Activated naive CD4-positive, alpha-beta T cell treated with anti-CD3 and anti-CD28 coated beads, Interleukin-2, amount 50 U/mL, for 72 hours (primary cell): ENCODE results near the gene AQP12A. TPM values are rescaled to one million over a fixed set of nuclear protein-coding genes. Genes with fewer than 3 reads are reported as not detected.
A peak's percentile ranks its signal among the peaks of the same experiment; 100 is the strongest.
"Not testable (repeated sequence)": the region's sequence is repeated elsewhere in the genome, so short reads cannot be mapped to it uniquely, and the experiment has no call there.

Experiments used
- ATAC-seq, 2 donors: fragments of 150-1000 bp; cut with Tn5 transposase; 2 replicates each; pipeline ENCODE4 v1.10.0; 2021; ENCODE audit warnings: mild to moderate bottlenecking in 2 of 2, moderate library complexity in 2 of 2
- DNase-seq, 2 donors: peaks; one replicate each; pipeline ENCODE4 v3.0.0; 2021 to 2022; ENCODE audit warnings: low spot score in 2 of 2
- H3K27ac Mint-ChIP-seq, 2 donors: one replicate each; pipeline ENCODE4 v1.8.0; 2022; ENCODE audit warnings: mild to moderate bottlenecking in 2 of 2, mixed read lengths in 2 of 2
- H3K36me3 Mint-ChIP-seq, 2 donors: one replicate each; pipeline ENCODE4 v1.8.0; 2022; ENCODE audit warnings: mixed read lengths in 2 of 2
- H3K9me3 Mint-ChIP-seq, 2 donors: one replicate each; pipeline ENCODE4 v1.8.0; 2022; ENCODE audit warnings: mixed read lengths in 2 of 2
- total RNA-seq, 2 donors: library from RNA; stranded (reverse); gene quantifications; one replicate each; pipeline ENCODE4 v1.2.3, GENCODE V29; 2022

AQP12A gene
- total RNA-seq, 2 donors from 2014 or later, result not detected

DNA sequence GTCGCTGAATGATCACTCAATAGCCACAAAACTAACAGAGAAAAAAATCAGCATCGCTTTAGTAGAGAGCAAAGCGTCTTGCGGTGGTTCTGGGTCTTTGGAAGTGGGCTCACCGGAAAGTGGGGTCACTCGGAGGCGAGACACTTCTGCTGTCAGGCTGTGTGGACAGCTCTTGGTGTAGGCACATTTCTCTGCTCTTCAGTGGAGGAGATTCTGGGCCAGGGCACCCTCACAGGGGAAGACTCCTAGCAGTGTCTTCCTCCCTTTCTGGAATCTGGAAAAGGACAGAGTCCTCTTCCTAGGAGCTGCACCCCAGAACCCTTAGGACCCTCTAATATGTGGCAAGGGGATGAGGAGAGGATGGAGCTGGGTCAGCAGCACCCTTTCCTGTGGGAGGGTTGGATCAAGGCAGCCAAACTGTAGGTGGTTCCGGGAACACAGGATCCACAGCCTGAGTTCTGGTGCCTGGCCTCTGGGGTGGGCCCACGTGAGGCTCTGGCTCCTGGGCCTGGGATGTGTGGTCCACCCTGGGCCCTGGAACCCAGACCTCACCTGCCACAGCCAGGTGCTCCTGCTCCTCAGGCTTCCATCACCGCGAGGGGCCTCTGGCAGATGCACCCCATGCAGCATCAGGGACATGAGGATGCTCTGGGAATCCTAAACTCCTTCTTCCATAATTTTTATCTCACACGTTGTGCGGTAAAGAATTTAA is 41.3 kb upstream of the AQP12A start:
- Mint-ChIP-seq H3K9me3 (no peaks in the 10 kb centered on the region), H3K36me3 (no peaks in the 10 kb centered on the region), H3K27ac (no peak overlapping the region)
- ATAC-seq (no peak), DNase-seq (peak in 1 of 2 donors; percentile 41)

DNA sequence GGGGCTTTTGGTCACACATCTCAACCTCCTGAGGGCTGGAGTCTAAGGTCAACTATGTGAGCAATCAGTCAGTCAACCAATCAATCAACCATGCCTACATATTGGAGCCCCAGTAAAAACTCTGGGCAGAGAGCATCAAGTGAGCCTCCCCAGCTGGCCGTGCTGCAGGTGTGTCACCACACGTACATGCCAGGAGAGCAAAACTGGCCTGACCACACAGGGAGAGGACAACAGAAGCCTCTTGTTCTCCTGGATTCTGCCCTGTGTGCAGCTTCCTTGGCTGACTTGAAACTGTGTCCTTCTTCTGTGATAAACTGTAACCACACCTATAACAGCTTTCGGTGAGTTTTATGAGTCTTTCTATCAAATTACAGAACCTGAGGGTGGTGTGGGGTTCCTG is 40.5 kb upstream of the AQP12A start:
- no peak for ATAC-seq
- Mint-ChIP-seq H3K36me3 (no peaks in the 10 kb centered on the region), H3K27ac (no peak overlapping the region), H3K9me3 (no peaks in the 10 kb centered on the region)
- no peak for DNase-seq

DNA sequence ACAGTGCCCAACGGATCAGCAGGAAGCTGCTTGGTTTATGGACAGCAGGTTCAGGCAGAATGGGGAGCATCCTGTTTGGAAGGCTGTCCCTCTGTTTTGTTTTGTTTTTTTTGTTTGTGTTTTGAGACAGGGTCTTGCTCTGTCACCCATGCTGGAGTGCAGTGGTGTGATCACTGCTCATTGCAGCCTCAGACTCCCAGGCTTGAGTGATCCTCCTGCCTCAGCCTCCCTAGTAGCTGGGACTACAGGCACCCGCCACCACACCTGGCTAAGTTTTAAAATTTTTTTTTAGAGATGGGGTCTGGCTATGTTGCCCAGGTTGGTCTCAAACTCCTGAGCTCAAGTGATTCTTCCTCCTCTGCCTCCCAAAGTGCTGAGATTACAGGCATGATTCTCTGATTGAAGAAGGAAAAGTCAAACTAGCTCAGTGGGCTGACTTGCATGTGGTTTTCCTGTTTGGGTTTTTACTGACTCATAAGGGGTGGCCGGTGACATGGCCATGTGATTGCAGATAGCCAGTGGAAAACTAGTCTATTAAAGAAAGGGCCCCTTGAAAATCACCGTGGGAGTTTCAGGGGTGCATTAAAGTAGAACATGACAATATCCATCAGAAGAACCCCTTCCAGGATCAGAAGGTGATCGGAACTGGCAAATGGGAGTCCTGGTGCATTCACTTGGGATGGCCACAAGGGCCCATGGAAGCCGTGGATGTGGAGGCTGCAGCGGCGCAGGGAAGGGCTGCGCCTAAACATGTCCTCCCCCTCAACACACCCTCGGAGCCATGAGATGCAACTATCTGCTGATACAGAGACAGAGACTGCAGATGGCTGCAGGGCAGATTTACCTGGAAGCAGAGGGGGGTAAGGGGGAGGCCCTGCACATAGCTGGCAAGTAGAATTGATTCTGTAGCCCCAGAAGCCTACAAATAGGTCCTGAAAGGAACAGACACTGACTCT is 35.5 kb upstream of the AQP12A start:
- no peaks in the 10 kb centered on the region for H3K9me3 Mint-ChIP-seq
- no peaks in the 10 kb centered on the region for H3K36me3 Mint-ChIP-seq
- DNase-seq, result no peak
- H3K27ac Mint-ChIP-seq, result no peak overlapping the region
- ATAC-seq, result peak in 1 of 2 donors; percentile 83

DNA sequence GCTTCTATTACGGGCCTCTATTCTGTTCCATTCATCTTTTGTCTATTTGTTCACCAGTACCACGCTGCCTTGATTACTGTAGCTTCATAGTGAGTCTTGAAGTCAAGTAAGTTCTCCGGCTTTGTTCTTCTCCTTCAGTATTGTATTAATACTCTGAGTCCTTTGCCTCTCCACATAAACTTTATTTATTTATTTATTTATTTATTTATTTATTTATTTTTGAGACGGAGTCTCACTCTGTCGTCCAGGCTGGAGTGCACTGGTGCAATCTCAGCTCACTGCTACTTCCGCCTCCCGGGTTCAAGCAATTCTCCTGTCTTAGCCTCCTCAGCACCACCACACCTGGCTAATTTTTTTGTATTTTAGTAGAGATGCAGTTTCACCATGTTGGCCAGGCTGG is 31.8 kb upstream of the AQP12A start:
- H3K27ac Mint-ChIP-seq, H3K36me3 Mint-ChIP-seq, H3K9me3 Mint-ChIP-seq, ATAC-seq, DNase-seq: not testable (repeated sequence)

DNA sequence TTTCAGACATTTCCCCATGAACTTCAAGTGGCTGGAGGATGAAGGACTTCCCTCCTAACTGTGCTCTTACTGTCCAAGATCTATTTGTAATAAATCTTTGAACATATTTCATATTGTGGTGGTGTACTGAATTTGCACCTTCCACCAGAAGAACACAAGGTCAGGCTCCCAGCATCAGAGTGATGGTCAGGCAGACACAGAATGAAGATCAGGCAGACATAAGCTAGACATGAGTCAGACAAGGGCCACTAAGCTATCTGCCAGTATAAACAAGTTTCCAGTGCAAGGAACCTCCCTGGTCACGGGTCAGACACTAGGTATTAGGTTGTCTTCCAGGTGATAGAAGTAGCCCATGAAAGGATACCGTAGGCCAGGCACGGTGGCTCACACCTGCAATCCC is 29.0 kb upstream of the AQP12A start:
- DNase-seq (no peak), ATAC-seq (no peak)
- Mint-ChIP-seq H3K9me3 (peaks cover 8 to 12% of the 10 kb centered on the region in 2 donors), H3K36me3 (no peaks in the 10 kb centered on the region), H3K27ac (no peak overlapping the region)

- ATAC-seq (no peak), DNase-seq (no peak)
- H3K9me3 Mint-ChIP-seq, result peaks cover 8 to 12% of the 10 kb centered on the region in 2 donors
- H3K27ac Mint-ChIP-seq, result no peak overlapping the region
- H3K36me3 Mint-ChIP-seq, result no peaks in the 10 kb centered on the region
These were observed 28.0 kb upstream of the AQP12A start for GRCh38 chr2:240663546-240664190.

GRCh38 chr2:240664622-240665021 is 27.0 kb upstream of the AQP12A start:
- DNase-seq (no peak), ATAC-seq (no peak)
- peaks cover 8 to 12% of the 10 kb centered on the region in 2 donors for H3K9me3 Mint-ChIP-seq
- no peaks in the 10 kb centered on the region for H3K36me3 Mint-ChIP-seq
- no peak overlapping the region for H3K27ac Mint-ChIP-seq

DNA sequence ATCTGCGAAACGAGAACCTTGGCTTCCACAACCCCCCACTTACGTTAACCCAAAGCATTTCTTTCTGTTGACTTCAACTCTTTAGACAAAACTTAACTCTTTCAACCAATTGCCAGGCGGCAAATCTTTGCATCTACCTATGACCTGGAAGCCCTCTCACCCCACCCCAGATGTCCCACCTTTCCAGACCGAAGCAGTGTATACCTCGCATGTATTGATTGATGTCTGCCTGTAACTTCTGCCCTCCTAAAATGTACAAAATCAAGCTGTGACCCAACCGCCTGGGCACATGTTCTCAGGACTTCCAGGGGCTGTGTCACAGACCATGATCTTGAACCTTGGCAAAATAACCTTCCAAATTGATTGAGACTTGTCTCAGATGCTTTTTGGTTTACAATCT is 21.3 kb upstream of the AQP12A start:
- H3K36me3 Mint-ChIP-seq, result no peaks in the 10 kb centered on the region
- DNase-seq (no peak), ATAC-seq (no peak)
- no peak overlapping the region for H3K27ac Mint-ChIP-seq
- H3K9me3 Mint-ChIP-seq, result peaks cover 0 to 4% of the 10 kb centered on the region in 2 donors

DNA sequence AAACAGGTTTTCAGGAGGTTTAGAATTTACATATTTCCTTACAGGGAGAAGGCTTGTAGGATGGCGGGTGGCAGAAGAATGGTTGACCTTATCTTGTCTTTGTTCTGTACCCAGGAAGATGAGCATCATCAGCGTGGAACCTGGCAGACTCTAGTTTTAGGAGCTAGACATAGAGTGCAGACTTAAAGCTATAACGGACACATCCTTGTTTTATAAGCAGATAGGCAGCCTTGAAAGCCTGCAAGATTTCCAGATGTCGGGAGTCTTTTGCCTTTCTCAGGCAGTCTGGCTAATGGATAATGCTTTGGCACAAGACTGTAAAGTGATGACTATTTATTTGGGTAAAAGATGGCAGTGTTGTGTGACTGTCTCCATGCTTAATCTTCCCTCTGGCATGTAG is 20.7 kb upstream of the AQP12A start:
- H3K36me3 Mint-ChIP-seq, result no peaks in the 10 kb centered on the region
- no peak overlapping the region for H3K27ac Mint-ChIP-seq
- ATAC-seq, result no peak
- no peak for DNase-seq
- peaks cover 0 to 4% of the 10 kb centered on the region in 2 donors for H3K9me3 Mint-ChIP-seq

- Mint-ChIP-seq H3K36me3 (no peaks in the 10 kb centered on the region), H3K27ac (no peak overlapping the region), H3K9me3 (no peaks in the 10 kb centered on the region)
- no peak for ATAC-seq
- DNase-seq, result no peak
These were observed 19.5 kb upstream of the AQP12A start for GRCh38 chr2:240672076-240672700.

DNA sequence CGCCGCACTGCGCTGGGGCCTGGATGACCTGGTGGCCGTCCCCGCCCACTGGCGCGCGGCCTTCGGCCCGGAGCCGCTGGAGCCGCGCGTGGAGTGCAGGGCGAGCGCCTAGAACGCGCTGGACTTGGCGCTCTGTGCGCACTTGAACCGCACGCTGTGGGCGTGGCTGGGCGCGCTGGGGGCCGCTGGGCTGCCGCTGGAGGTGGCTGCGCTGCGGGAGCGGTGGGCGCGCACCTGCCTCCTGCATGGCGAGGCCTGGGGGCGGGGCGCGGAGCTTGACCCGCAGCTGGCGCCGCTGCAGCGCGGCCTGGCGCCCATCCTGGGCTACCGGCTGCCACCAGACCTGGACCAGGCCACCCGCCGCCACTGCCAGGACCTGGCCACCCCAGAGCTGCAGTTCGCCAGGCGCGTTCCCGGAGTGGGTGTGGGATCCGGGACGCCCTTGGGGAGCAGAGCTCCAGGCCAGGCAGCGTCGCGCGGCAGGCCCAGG is 18.9 kb upstream of the AQP12A start:
- no peaks in the 10 kb centered on the region for H3K9me3 Mint-ChIP-seq
- H3K36me3 Mint-ChIP-seq, result no peaks in the 10 kb centered on the region
- DNase-seq (no peak), ATAC-seq (no peak)
- no peak overlapping the region for H3K27ac Mint-ChIP-seq

GRCh38 chr2:240674461-240675184 is 17.0 kb upstream of the AQP12A start:
- H3K36me3 Mint-ChIP-seq, DNase-seq, H3K27ac Mint-ChIP-seq, H3K9me3 Mint-ChIP-seq, ATAC-seq: not testable (repeated sequence)

DNA sequence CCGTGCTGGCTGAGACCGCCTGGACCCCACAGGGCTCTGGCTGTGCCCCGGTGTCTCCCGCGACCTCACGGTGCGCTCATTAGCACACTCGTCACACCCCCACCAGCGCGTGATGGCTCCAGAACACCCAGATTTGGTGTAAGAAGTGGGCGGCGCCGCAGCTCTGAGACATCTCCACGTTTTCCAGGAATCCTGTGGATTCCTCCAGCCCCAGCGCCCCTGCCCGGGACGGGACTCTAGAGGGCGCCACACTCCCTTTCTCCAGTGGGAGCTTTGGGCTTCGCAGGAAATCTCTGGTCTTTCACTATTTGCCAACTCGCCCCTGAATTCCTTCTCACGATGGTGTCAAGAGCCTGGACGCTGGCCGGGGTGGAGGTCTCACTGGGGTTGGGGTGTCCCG is 16.3 kb upstream of the AQP12A start:
- ATAC-seq, result peak in 1 of 2 donors; percentile 32
- not testable (repeated sequence) for H3K27ac Mint-ChIP-seq, H3K9me3 Mint-ChIP-seq, DNase-seq, H3K36me3 Mint-ChIP-seq

DNA sequence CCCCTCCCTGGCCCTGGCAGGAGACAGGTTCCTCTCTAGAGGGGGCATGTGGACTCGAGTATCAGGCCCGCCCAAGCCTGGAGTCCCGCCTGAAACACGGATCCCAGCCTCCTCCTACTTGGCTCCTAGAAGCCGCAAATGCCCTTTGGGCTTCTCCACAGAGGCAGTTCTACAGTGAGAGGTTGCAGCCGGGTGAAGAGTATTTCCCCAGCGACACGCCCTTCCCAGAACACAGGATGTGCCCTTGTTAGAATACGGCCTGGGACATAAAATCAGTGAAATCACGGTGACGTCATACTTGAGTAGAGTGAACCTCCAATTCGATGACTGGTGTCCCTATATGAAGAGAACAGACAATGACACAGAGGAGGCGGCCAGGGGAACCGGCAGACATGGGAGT is 13.6 kb upstream of the AQP12A start:
- H3K36me3 Mint-ChIP-seq, H3K27ac Mint-ChIP-seq, ATAC-seq, H3K9me3 Mint-ChIP-seq, DNase-seq: not testable (repeated sequence)

DNA sequence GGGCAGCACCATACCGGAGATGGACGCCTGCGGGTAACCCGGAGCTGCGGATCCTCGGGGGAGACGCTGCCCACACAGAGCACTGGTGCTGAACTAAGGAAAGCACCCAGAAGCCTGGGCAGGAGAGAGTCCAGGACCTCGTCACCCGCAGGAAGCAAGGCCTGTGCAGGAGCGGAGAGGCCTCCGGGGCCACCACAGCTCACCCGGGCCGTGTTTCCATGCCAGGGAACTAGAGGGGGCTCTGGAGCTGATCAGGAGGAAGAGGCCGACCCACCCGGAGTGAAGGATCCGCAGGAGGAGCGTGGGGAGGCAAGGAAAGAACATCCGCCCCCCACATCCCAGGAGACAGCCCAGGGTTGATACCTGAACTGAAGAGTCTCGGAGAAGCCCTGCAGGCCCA is 12.8 kb upstream of the AQP12A start:
- H3K36me3 Mint-ChIP-seq, H3K9me3 Mint-ChIP-seq, ATAC-seq, H3K27ac Mint-ChIP-seq, DNase-seq: not testable (repeated sequence)

DNA sequence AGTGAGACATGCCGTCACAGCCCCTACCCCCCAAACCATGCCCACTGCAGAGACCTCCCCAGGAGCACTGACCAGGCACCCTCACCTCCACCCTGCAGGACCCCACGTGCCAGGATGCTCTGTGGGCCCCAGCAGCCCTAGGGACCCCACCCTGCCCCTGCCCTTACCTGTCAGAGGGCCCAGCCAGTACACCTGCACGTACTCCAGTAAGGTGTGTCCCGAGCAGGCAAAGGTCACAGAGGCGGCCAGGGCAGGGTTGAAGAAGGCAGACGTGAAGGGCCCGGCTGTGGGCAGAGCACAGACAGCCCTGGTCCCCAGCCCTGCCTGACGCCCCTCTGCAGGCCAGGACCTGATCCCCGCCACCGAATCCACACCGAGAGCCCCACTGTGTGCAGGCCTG is 11.5 kb upstream of the AQP12A start:
- not testable (repeated sequence) for H3K9me3 Mint-ChIP-seq, DNase-seq, H3K36me3 Mint-ChIP-seq, ATAC-seq, H3K27ac Mint-ChIP-seq
